ENCODE data around the gene AADAT. TPM values are rescaled to one million over a fixed set of nuclear protein-coding genes. Genes with fewer than 3 reads are reported as not detected.

Gene AADAT
- total RNA-seq, 2 experiments from 2014 or later: not detected

DNA sequence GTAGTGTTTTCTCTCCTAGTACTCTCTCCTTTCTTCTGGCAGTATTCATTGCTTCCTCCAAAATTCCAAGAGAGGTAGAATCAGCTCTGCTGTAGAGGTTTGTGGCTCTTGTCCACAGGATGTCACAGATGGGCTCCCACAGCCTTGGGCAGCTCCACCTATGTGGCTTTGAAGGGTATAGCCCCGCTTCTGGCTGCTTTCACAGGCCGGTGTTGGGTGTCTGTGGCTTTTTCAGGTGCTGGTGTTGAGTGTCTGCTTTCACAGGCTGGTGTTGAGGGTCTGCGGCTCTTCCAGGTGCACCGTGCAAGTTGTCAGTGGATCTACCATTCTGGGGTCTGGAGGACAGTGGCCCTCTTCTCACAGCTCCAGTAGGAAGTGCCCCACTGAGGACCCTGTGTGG lies 7.9 kb upstream of the AADAT start:
- DNase-seq (ENCODE audit: low spot score): no peak
- Histone ChIP-seq H3K79me2 (ENCODE audit: insufficient read depth, low read depth, low read length) (no peaks in the 10 kb centered on the region), H3K27ac (ENCODE audit: low read depth, low read length, poor library complexity, severe bottlenecking) (no peak overlapping the region), H4K20me1 (ENCODE audit: insufficient read depth, low read length) (no peaks in the 10 kb centered on the region), H3K4me1 (ENCODE audit: insufficient read depth, low read length, poor library complexity, severe bottlenecking) (no peaks in the 10 kb centered on the region), H3K9me3 (ENCODE audit: low read length) (no peaks in the 10 kb centered on the region), H3K4me2 (ENCODE audit: low read length) (no peak overlapping the region), H3K36me3 (ENCODE audit: insufficient read depth, low read length) (no peaks in the 10 kb centered on the region), H3K9me2 (ENCODE audit: insufficient read depth, low read length) (no peaks in the 10 kb centered on the region), H2AFZ (ENCODE audit: low read length) (no peak overlapping the region), H3K4me3 (ENCODE audit: low read depth, low read length, poor library complexity, severe bottlenecking) (no peak overlapping the region)
- BruUV-seq (replicated peaks): no TSS peak
- intact Hi-C loops (cut with micrococcal nuclease; ENCODE audit: unreplicated experiment): no loop called here
- POLR2A ChIA-PET: no interaction called here
- no peak for TF ChIP-seq EZH2phosphoT487 (IDR thresholded peaks at IDR 0.05; ENCODE audit: borderline replicate concordance, low read depth, low read length)
- TF ChIP-seq, protein P1, sequence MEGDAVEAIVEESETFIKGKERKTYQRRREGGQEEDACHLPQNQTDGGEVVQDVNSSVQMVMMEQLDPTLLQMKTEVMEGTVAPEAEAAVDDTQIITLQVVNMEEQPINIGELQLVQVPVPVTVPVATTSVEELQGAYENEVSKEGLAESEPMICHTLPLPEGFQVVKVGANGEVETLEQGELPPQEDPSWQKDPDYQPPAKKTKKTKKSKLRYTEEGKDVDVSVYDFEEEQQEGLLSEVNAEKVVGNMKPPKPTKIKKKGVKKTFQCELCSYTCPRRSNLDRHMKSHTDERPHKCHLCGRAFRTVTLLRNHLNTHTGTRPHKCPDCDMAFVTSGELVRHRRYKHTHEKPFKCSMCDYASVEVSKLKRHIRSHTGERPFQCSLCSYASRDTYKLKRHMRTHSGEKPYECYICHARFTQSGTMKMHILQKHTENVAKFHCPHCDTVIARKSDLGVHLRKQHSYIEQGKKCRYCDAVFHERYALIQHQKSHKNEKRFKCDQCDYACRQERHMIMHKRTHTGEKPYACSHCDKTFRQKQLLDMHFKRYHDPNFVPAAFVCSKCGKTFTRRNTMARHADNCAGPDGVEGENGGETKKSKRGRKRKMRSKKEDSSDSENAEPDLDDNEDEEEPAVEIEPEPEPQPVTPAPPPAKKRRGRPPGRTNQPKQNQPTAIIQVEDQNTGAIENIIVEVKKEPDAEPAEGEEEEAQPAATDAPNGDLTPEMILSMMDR (conservative IDR thresholded peaks at IDR 0.05; ENCODE audit: low read length): no peak
- CTCF ChIA-PET (ENCODE audit: unreplicated experiment): no interaction called here

DNA sequence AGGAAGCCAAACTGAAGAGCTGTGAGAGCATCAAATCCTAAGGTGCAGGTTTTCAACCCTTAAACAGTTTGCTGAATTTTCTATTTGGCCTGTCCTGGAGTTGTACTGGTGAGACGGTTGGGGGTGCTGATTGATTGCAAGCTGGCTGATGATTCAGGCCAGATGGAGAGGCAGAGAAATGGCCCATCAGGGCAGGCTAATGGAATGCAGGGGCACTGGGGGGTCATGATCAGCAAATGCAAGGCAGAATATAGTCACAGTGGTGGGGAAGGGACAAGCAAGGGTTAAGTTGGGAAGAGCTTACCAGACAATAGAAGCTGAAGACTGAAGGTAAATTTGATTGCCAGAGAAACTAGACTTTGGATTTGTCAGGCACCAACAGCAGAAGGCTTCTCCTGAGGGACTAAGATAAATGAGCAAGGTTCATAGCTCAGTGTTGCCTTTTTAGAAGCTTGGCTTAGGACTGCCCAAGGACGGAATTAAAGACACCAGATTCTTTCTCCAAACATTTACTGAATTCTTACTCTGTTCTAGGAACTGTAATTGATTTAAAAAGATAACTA lies 4.3 kb upstream of the AADAT start:
- intact Hi-C loops (cut with micrococcal nuclease; ENCODE audit: unreplicated experiment): no loop called here
- no peak for TF ChIP-seq EZH2phosphoT487 (IDR thresholded peaks at IDR 0.05; ENCODE audit: borderline replicate concordance, low read depth, low read length)
- TF ChIP-seq, protein P1 (conservative IDR thresholded peaks at IDR 0.05; ENCODE audit: low read length): no peak
- H3K27ac ChIP-seq (ENCODE audit: low read depth, low read length, poor library complexity, severe bottlenecking): no peak overlapping the region
- POLR2A ChIA-PET: interaction anchor here (0.6 kb wide), 2 partner anchors 76 to 877 kb away, joined by 3 read pairs; no protein-coding TSS in a partner anchor
- H2AFZ ChIP-seq (ENCODE audit: low read length): no peak overlapping the region
- no peaks in the 10 kb centered on the region for H3K9me3 ChIP-seq (ENCODE audit: low read length)
- no peak overlapping the region for H3K4me2 ChIP-seq (ENCODE audit: low read length)
- no peaks in the 10 kb centered on the region for H3K4me1 ChIP-seq (ENCODE audit: insufficient read depth, low read length, poor library complexity, severe bottlenecking)
- H4K20me1 ChIP-seq (ENCODE audit: insufficient read depth, low read length): no peaks in the 10 kb centered on the region
- no peaks in the 10 kb centered on the region for H3K79me2 ChIP-seq (ENCODE audit: insufficient read depth, low read depth, low read length)
- no peak overlapping the region for H3K4me3 ChIP-seq (ENCODE audit: low read depth, low read length, poor library complexity, severe bottlenecking)
- no TSS peak for BruUV-seq (replicated peaks)
- CTCF ChIA-PET (ENCODE audit: unreplicated experiment): no interaction called here
- no peaks in the 10 kb centered on the region for H3K36me3 ChIP-seq (ENCODE audit: insufficient read depth, low read length)
- H3K9me2 ChIP-seq (ENCODE audit: insufficient read depth, low read length): no peaks in the 10 kb centered on the region
- no peak for DNase-seq (ENCODE audit: low spot score)

DNA sequence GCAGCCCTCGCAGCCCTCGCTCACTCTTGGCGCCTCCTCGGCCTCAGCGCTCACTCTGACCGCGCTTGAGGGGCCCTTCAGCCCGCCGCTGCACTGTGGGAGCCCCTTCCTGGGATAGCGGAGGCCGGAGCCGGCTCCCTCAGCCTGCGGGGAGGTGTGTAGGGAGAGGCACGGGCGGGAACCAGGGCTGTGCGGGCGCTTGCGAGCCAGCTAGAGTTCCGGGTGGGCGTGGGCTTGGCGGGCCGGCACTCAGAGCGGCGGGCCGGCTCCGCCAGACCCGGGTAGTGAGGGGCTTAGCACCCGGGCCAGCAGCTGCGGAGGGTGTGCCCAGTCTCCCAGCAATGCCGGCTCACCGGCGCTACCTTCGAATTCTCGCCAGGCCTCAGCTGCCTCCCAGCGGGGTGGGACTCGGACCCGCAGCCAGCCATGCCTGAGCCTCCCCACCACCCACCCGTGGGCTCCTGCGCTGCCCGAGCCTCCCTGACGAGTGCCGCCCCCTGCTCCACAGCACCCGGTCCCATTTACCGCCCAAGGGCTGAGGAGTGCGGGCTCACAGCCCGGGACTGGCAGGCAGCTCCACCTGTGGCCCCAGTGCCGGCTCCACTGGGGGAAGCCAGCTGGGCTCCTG lies 1.4 kb upstream of the AADAT start:
- DNase-seq (ENCODE audit: low spot score): no peak
- Histone ChIP-seq H2AFZ (ENCODE audit: low read length) (no peak overlapping the region), H3K9me2 (ENCODE audit: insufficient read depth, low read length) (no peaks in the 10 kb centered on the region), H4K20me1 (ENCODE audit: insufficient read depth, low read length) (no peaks in the 10 kb centered on the region), H3K27ac (ENCODE audit: low read depth, low read length, poor library complexity, severe bottlenecking) (no peak overlapping the region), H3K4me3 (ENCODE audit: low read depth, low read length, poor library complexity, severe bottlenecking) (no peak overlapping the region), H3K4me1 (ENCODE audit: insufficient read depth, low read length, poor library complexity, severe bottlenecking) (no peaks in the 10 kb centered on the region), H3K79me2 (ENCODE audit: insufficient read depth, low read depth, low read length) (no peaks in the 10 kb centered on the region), H3K9me3 (ENCODE audit: low read length) (no peaks in the 10 kb centered on the region), H3K4me2 (ENCODE audit: low read length) (no peak overlapping the region), H3K36me3 (ENCODE audit: insufficient read depth, low read length) (no peaks in the 10 kb centered on the region)
- ChIA-PET CTCF (ENCODE audit: unreplicated experiment) (no interaction called here), POLR2A (no interaction called here)
- BruUV-seq (replicated peaks): no TSS peak
- intact Hi-C loops (cut with micrococcal nuclease; ENCODE audit: unreplicated experiment): no loop called here
- TF ChIP-seq EZH2phosphoT487 (IDR thresholded peaks at IDR 0.05; ENCODE audit: borderline replicate concordance, low read depth, low read length): no peak
- TF ChIP-seq, protein P1 (conservative IDR thresholded peaks at IDR 0.05; ENCODE audit: low read length): no peak
